ENCODE measurements around the gene DSCAML1.

DSCAML1 gene

GRCh38 chr11:117520201-117520600, 276.8 kb downstream of the DSCAML1 start:
- DNase-seq (ENCODE audit: extremely low spot score), result no peak
- TF ChIP-seq LEF1 (IDR thresholded peaks at IDR 0.05; ENCODE audit: borderline replicate concordance) (no peak), FOXA1 (IDR thresholded peaks at IDR 0.05) (no peak), HDGF (IDR thresholded peaks at IDR 0.05; ENCODE audit: borderline replicate concordance) (no peak), FOXK2 (IDR thresholded peaks at IDR 0.05) (no peak), NFRKB (IDR thresholded peaks at IDR 0.05) (no peak), FOXM1 (IDR thresholded peaks at IDR 0.05; ENCODE audit: borderline replicate concordance) (no peak), ZNF384 (IDR thresholded peaks at IDR 0.05) (no peak), BHLHE40 (IDR thresholded peaks at IDR 0.05; ENCODE audit: borderline replicate concordance) (no peak), ELF4 (IDR thresholded peaks at IDR 0.05) (no peak), SUZ12 (IDR thresholded peaks at IDR 0.05) (no peak), CTBP1 (IDR thresholded peaks at IDR 0.05; ENCODE audit: borderline replicate concordance) (no peak), TARDBP (IDR thresholded peaks at IDR 0.05) (no peak), SP1 (IDR thresholded peaks at IDR 0.05) (no peak)
- TF ChIP-seq, protein P1, sequence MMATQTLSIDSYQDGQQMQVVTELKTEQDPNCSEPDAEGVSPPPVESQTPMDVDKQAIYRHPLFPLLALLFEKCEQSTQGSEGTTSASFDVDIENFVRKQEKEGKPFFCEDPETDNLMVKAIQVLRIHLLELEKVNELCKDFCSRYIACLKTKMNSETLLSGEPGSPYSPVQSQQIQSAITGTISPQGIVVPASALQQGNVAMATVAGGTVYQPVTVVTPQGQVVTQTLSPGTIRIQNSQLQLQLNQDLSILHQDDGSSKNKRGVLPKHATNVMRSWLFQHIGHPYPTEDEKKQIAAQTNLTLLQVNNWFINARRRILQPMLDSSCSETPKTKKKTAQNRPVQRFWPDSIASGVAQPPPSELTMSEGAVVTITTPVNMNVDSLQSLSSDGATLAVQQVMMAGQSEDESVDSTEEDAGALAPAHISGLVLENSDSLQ (IDR thresholded peaks at IDR 0.05), result no peak
- CTCF ChIA-PET, result no interaction called here
- POLR2A ChIA-PET, result no interaction called here

- DNase-seq (ENCODE audit: extremely low spot score), result no peak
- CTCF ChIA-PET, result no interaction called here
- TF ChIP-seq HDGF (IDR thresholded peaks at IDR 0.05; ENCODE audit: borderline replicate concordance), result no peak
- TF ChIP-seq L3MBTL2 (conservative IDR thresholded peaks at IDR 0.05), result no peak
- TF ChIP-seq ZNF384 (IDR thresholded peaks at IDR 0.05), result no peak
- no peak for TF ChIP-seq SP1 (IDR thresholded peaks at IDR 0.05)
- no peak for TF ChIP-seq ARNT (IDR thresholded peaks at IDR 0.05)
- TF ChIP-seq ELF4 (IDR thresholded peaks at IDR 0.05), result no peak
- TF ChIP-seq SUZ12 (IDR thresholded peaks at IDR 0.05), result no peak
- no peak for TF ChIP-seq CTBP1 (IDR thresholded peaks at IDR 0.05; ENCODE audit: borderline replicate concordance)
- no peak for TF ChIP-seq LEF1 (IDR thresholded peaks at IDR 0.05; ENCODE audit: borderline replicate concordance)
- TF ChIP-seq NFRKB (IDR thresholded peaks at IDR 0.05), result no peak
- no peak for TF ChIP-seq FOXA1 (IDR thresholded peaks at IDR 0.05)
- TF ChIP-seq BHLHE40 (IDR thresholded peaks at IDR 0.05; ENCODE audit: borderline replicate concordance), result no peak
- no peak for TF ChIP-seq FOXM1 (IDR thresholded peaks at IDR 0.05; ENCODE audit: borderline replicate concordance)
- TF ChIP-seq TARDBP (IDR thresholded peaks at IDR 0.05), result no peak
- no peak for TF ChIP-seq FOXK2 (IDR thresholded peaks at IDR 0.05)
- TF ChIP-seq, protein P1 (IDR thresholded peaks at IDR 0.05), result no peak
- POLR2A ChIA-PET, result no interaction called here
Measured at GRCh38 chr11:117519590-117519989, 277.4 kb downstream of the DSCAML1 start.

DNA sequence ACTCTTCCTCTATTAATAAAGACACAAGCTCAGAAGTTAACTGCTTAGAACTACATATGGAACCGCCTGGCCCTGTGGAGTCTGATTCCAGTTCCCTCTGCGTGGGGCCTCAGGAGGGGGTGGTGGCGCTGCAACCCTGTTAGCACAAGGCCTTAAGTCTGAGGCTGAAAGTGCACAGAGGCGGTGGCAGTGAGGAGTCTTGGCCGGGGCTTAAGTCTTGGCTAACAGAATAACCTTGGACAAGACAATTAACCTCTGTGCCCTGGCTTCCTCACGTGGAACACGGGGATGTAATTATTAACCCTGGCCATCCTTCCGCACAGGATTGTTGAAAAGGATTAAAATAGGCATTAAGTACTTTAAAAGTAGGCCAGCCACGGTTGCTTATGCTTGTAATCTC, 277.8 kb downstream of the DSCAML1 start:
- DNase-seq (ENCODE audit: extremely low spot score), result no peak
- ChIA-PET CTCF (no interaction called here), POLR2A (no interaction called here)
- TF ChIP-seq BHLHE40 (IDR thresholded peaks at IDR 0.05; ENCODE audit: borderline replicate concordance) (no peak), L3MBTL2 (conservative IDR thresholded peaks at IDR 0.05) (no peak), SUZ12 (IDR thresholded peaks at IDR 0.05) (no peak), CTBP1 (IDR thresholded peaks at IDR 0.05; ENCODE audit: borderline replicate concordance) (no peak), ARNT (IDR thresholded peaks at IDR 0.05) (no peak), LEF1 (IDR thresholded peaks at IDR 0.05; ENCODE audit: borderline replicate concordance) (no peak), HDGF (IDR thresholded peaks at IDR 0.05; ENCODE audit: borderline replicate concordance) (no peak), FOXA1 (IDR thresholded peaks at IDR 0.05) (no peak), NFRKB (IDR thresholded peaks at IDR 0.05) (no peak), FOXK2 (IDR thresholded peaks at IDR 0.05) (no peak), SP1 (IDR thresholded peaks at IDR 0.05) (no peak), ELF4 (IDR thresholded peaks at IDR 0.05) (no peak), FOXM1 (IDR thresholded peaks at IDR 0.05; ENCODE audit: borderline replicate concordance) (no peak), ZNF384 (IDR thresholded peaks at IDR 0.05) (no peak), TARDBP (IDR thresholded peaks at IDR 0.05) (no peak)
- TF ChIP-seq, protein P1 (IDR thresholded peaks at IDR 0.05), result no peak

DNA sequence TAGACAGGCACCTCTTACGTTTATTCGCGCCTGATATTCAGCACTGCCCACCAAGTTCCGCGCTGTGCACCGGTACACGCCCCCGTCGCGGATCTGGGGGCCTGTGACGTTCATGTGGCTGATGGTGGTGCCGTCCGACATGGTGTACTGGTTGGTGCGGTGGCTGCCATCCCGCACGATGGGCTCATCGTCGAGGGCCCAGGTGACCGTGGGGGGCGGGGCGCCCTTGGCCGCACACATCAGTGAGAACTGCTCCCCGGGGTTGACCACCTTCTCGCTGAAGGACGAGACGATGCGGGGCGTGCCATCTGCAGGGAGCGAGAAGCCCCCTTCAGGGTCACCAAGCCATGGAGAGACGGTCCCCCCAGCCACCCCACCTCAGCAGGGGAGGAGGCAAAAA, 278.6 kb downstream of the DSCAML1 start:
- ChIA-PET POLR2A (no interaction called here), CTCF (no interaction called here)
- no peak for TF ChIP-seq HDGF (IDR thresholded peaks at IDR 0.05; ENCODE audit: borderline replicate concordance)
- TF ChIP-seq CTBP1 (IDR thresholded peaks at IDR 0.05; ENCODE audit: borderline replicate concordance), result no peak
- TF ChIP-seq TARDBP (IDR thresholded peaks at IDR 0.05), result no peak
- no peak for TF ChIP-seq FOXM1 (IDR thresholded peaks at IDR 0.05; ENCODE audit: borderline replicate concordance)
- TF ChIP-seq, protein P1 (IDR thresholded peaks at IDR 0.05), result no peak
- TF ChIP-seq ZNF384 (IDR thresholded peaks at IDR 0.05), result no peak
- no peak for TF ChIP-seq BHLHE40 (IDR thresholded peaks at IDR 0.05; ENCODE audit: borderline replicate concordance)
- TF ChIP-seq SUZ12 (IDR thresholded peaks at IDR 0.05), result no peak
- no peak for TF ChIP-seq L3MBTL2 (conservative IDR thresholded peaks at IDR 0.05)
- TF ChIP-seq ARNT (IDR thresholded peaks at IDR 0.05), result no peak
- TF ChIP-seq FOXK2 (IDR thresholded peaks at IDR 0.05), result no peak
- no peak for TF ChIP-seq FOXA1 (IDR thresholded peaks at IDR 0.05)
- no peak for TF ChIP-seq LEF1 (IDR thresholded peaks at IDR 0.05; ENCODE audit: borderline replicate concordance)
- no peak for TF ChIP-seq ELF4 (IDR thresholded peaks at IDR 0.05)
- TF ChIP-seq SP1 (IDR thresholded peaks at IDR 0.05), result no peak
- TF ChIP-seq NFRKB (IDR thresholded peaks at IDR 0.05), result no peak
- no peak for DNase-seq (ENCODE audit: extremely low spot score)

DNA sequence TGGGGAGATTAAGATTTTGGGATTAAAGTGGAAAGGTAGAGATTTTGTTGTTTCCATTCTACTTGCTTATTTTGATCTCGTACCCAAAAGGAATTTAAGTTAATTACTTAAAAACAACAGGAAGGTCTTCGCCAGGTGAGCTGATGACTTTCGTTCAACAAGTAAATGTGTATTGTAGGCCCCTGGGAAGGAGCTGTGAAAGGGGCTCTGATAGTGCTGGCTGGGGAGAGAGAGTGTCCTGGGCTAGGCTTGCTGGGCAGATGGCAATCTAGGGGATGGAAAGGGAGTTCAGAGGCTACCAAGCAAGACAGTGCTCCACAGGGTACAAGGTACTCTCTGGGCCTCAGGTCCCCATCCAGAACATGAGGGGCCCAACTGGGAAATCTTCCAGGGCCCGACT, 279.9 kb downstream of the DSCAML1 start:
- DNase-seq (ENCODE audit: extremely low spot score), result no peak
- ChIA-PET CTCF (interaction anchor here (0.6 to 0.7 kb wide), 2 partner anchors 17 to 90 kb away, joined by 3 to 5 read pairs; no protein-coding TSS in a partner anchor), POLR2A (no interaction called here)
- TF ChIP-seq LEF1 (IDR thresholded peaks at IDR 0.05; ENCODE audit: borderline replicate concordance), result no peak
- TF ChIP-seq SUZ12 (IDR thresholded peaks at IDR 0.05), result no peak
- no peak for TF ChIP-seq FOXK2 (IDR thresholded peaks at IDR 0.05)
- TF ChIP-seq ARNT (IDR thresholded peaks at IDR 0.05), result no peak
- TF ChIP-seq FOXA1 (IDR thresholded peaks at IDR 0.05), result no peak
